KOPT-K1 (cell line): ENCODE results near the gene SNCAIP.

Experiments
- H3K27ac ChIP-seq: fragments of 200-600 bp; sonication (generic); 2 replicates; pipeline ENCODE4 v1.5.1; 2016; ENCODE audit warnings: antibody characterized with exemption, mild to moderate bottlenecking, low read depth, low read length; ENCODE audit not compliant: poor library complexity, severe bottlenecking
- H3K36me3 ChIP-seq: fragments of 200-600 bp; sonication (generic); 2 replicates; pipeline ENCODE4 v1.5.1; 2017; ENCODE audit warnings: antibody characterized with exemption, mild to moderate bottlenecking, low read length, moderate library complexity; ENCODE audit not compliant: insufficient read depth
- H3K9me3 ChIP-seq: fragments of 200-600 bp; sonication (generic); 2 replicates; pipeline ENCODE4 v1.5.1; 2017; ENCODE audit warnings: antibody characterized with exemption, low read length, mild to moderate bottlenecking; ENCODE audit not compliant: insufficient read depth, poor library complexity, severe bottlenecking

Gene SNCAIP

DNA sequence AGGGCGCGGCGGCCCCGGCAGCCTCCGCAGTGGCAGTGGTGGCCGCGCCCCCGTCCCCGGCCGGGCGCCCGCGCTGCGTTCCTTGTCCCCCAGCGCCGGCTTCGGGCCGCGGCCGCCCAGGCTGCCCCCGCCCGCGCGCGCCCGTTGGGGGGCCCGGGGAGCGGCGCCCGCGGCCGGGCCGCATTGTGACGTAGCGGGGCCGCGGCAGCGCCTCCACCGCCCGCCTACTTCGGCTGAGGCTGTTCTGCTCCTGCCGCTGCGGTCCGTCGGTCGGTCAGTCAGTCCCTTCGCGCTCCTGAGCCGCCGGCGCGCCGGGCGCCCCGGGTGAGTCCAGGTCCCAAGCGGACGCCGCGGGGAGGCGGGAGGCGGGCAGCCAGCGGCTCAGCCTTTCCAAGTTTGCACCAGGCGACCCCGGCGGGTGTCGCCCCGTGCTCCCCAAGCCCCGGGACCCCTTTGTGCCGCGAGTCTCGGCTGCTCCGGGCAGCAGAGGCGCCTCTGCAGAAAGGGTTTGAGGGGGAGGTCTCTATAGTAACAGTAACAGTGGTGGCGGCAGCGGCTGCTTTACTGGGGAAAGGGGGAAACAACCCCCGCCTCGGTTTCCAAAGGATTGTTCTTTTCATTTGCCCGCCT is at the start of gene SNCAIP:
Gene SNCAIP (plus strand): TSS at position 277 of the 630 bp plus-strand sequence. CDS start 78,898 bp downstream, outside the sequence.
- Histone ChIP-seq H3K36me3 (no peaks in the 10 kb centered on the region), H3K9me3 (peaks cover 5% of the 10 kb centered on the region), H3K27ac (no peak within 1 kb of the TSS)

DNA sequence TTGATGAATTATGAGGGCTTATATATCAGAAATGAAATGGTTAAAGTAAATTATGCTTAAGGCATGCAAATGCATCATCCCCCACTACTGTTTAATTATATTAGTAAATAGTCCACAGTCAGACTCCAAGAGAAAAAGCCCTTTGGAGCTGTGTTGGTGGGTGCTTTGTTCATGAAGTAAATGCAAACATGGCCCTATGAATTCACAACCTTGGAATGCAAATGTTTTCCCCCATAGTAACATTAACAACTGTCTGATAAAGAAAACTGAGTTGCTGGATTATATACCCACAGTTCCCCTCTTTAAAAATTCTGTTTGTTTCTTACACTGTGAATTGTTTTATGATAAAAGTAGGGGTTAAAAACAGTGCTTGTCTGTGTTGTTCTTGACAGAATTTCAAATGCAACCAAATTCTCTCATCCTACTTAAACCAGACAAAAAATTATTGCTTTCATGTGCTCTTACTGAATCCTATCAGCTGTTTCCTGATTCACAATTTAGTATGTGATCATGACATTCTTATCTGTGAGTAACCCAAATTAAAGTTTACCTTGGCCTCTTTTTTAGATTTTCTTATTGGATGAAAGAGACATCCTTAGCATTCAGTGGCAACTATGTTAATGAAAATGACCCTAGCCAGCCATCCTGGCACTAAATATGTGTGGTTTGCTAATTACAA is 48.5 kb upstream of the SNCAIP start:
- no peak overlapping the region for H3K27ac ChIP-seq
- H3K9me3 ChIP-seq, result no peaks in the 10 kb centered on the region
- H3K36me3 ChIP-seq, result no peaks in the 10 kb centered on the region

DNA sequence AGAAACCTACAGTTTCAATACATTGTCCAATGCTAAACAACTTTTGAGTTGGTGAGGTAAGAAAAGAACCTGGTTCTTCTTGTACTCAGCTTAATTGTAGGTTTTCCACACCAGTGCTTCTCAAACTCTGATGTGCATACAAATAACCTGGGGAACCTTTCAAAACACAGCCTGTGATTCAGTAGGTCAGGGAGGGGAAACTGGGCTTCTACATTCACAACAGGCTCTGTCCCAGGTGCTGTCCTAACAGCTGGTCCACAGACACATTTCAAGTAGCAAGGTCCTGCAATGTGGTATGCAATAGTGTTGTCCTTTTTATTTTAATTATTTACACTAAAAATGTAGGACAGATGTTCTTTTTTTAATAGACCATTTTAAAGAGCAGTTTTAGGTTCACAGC is 47.4 kb upstream of the SNCAIP start:
- Histone ChIP-seq H3K9me3 (no peaks in the 10 kb centered on the region), H3K36me3 (no peaks in the 10 kb centered on the region)

DNA sequence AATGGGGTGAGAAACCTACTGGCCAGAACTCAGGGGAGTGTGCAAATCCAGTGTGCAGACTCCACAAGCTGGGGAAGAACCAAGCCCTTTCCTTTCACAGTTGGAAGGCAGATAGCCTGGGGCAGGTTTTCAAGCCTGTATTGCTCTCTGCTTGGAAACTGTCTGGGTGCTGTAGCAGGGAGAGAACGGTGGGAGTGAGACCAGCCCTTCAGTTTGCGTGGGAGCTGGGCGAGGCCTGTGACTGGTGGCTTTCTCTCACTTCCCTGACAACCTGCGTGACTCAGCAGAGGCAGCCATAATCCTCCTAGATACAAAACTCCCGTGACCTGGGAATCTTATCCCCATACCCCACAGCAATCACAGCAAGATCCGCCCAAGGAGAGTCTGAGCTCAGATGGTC is 44.9 kb upstream of the SNCAIP start:
- Histone ChIP-seq H3K27ac (no peak overlapping the region), H3K36me3 (no peaks in the 10 kb centered on the region), H3K9me3 (no peaks in the 10 kb centered on the region)

More for the DNA sequence above, 47.4 kb upstream of the SNCAIP start:
- no peak overlapping the region for H3K27ac ChIP-seq

DNA sequence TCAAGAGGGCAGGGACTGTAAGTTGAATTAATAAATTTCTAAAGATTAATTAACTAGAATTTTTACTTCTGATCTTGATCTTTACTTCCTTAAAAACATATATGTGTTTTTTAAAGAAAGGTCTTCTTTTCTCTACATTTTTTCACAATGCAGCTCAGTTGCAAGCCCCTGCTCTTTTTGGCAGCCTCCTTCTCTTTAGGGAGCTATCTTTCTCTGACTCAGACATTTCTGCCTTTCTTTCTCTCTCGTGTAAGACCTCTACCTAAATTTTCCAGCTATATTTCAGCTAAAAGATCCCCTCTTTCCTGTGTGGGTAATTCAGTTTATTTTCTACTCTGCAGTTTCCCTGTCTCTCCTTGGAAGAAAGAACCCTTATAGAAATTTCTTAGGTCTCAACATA is 38.3 kb upstream of the SNCAIP start:
- H3K9me3 ChIP-seq, result no peaks in the 10 kb centered on the region
- no peaks in the 10 kb centered on the region for H3K36me3 ChIP-seq

DNA sequence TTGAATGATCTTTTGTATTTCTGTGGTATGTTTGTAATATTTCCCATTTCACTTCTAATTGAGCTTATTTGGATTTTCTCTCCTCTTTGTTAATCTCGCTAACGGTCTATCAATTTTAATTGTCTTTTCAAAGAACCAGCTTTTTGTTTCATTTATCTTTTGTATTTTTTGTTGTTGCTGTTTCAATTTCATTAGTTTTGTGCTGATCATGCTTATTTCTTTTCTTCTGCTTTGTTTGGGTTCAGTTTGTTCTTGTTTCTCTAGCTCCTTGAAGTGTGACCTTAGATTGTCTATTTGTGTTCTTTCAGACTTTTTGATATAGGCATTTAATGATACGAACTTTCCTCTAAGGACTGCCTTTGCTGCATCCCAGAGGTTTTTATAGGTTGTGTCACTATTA is 28.4 kb upstream of the SNCAIP start:
- Histone ChIP-seq H3K9me3 (no peaks in the 10 kb centered on the region), H3K36me3 (no peaks in the 10 kb centered on the region), H3K27ac (no peak overlapping the region)

More for the DNA sequence above, 38.3 kb upstream of the SNCAIP start:
- no peak overlapping the region for H3K27ac ChIP-seq

DNA sequence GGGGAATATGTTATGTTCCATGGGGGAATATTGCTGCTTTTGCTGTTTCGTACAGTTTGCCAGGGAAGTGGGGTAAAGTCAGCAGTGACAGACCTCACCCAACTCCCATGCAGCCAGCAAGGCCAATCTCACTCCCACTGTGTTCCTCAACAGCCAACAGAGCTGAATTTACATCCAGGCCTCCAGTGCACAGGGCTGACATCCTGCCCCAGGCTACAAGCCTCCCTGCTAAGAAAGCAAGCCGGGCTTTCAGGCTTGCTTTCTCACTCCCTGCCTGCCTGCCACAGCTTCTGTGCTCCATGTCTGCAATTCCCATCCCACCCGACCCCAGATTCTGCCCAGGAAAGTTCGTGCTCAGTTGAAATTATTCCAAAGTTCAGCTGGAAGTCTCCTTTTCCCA is 25.5 kb upstream of the SNCAIP start:
- Histone ChIP-seq H3K9me3 (no peaks in the 10 kb centered on the region), H3K36me3 (no peaks in the 10 kb centered on the region), H3K27ac (no peak overlapping the region)

GRCh38 chr5:122287101-122287500 is 24.9 kb upstream of the SNCAIP start:
- no peaks in the 10 kb centered on the region for H3K36me3 ChIP-seq
- no peaks in the 10 kb centered on the region for H3K9me3 ChIP-seq
- H3K27ac ChIP-seq, result no peak overlapping the region

DNA sequence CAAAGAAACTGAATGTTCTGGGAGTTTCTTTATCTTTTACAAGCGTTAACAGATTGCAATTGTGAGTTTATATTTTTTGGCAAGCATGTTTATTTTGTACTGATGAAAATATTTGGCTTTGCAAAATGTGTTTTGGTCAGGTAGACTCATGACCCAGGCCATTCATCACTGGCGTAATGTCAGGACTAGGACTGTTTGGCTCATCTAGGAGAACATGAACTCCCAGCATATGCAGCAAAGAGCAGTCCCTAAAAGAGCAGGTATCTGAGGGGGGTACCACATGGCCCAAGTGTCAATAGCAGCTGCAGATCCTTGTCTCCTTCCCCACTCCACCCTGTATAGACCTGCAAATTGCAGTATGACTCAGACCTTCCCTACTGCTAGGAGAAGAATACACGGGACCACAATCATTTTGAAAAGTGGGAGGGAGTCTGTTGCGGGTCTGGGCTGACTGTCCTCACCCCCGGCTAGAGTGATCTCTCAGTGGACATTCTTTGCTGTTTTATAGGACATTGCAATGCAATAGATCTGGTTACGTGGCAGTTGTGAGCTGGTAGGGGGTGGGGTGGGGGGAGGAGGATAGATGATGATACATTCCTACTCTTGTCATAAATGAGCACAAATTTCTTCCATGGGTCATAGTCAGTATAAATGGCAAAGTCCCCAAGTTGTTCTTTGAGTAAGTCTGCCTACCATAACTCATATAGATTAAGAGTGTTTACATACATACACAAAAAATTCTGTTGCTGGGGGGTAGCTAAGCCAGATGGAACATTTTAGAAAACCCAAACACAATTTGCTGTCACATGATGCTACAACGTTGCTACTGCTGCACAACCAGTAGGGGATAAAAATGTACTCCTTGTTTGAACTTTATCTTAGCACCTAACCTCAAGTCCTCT is 20.8 kb upstream of the SNCAIP start:
- Histone ChIP-seq H3K27ac (no peak overlapping the region), H3K9me3 (no peaks in the 10 kb centered on the region)

DNA sequence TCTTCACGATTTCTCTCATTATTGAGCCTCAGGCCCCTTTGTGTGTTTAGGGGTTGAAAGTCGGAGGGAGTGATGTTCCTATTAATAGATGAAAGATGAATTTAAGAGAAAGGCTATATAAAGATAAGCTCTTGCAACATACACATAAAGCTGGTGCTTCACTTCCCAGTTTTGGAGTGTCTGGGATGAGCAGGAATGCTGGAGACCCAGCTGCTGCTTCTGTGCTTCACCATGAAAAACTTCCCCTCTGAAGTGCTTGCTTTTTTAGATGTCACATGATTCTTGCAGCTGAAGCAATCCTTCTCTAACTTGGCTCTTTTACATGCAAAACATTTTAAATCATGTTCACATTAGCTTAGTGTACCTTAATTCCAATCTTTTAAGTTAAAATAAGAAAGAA is 19.7 kb upstream of the SNCAIP start:
- Histone ChIP-seq H3K9me3 (no peaks in the 10 kb centered on the region), H3K36me3 (no peaks in the 10 kb centered on the region), H3K27ac (no peak overlapping the region)

More for the DNA sequence above, 20.8 kb upstream of the SNCAIP start:
- no peaks in the 10 kb centered on the region for H3K36me3 ChIP-seq

GRCh38 chr5:122295138-122295537 is 16.9 kb upstream of the SNCAIP start:
- H3K36me3 ChIP-seq, result no peaks in the 10 kb centered on the region
- no peak overlapping the region for H3K27ac ChIP-seq
- no peaks in the 10 kb centered on the region for H3K9me3 ChIP-seq

DNA sequence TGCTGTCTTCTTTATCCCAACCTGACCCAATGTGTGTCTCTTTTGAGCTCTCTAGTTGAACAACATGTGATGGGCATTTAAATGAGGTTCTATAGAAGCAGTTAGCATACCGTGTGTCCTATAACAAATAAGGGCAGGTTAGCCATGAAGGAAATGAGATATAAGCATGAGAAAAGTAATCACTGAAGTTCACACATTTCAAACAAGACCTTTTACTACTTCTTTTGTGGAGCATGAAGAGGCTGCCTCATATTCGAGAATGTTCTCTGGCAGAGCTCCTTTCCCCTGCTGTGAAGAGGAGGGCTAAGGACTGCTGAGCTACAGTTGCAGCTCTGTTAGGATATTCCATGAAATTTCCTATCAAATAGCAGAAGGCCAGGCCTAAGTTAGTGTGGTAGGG is 15.2 kb upstream of the SNCAIP start:
- H3K36me3 ChIP-seq, result no peaks in the 10 kb centered on the region
- H3K27ac ChIP-seq, result no peak overlapping the region
- no peaks in the 10 kb centered on the region for H3K9me3 ChIP-seq

DNA sequence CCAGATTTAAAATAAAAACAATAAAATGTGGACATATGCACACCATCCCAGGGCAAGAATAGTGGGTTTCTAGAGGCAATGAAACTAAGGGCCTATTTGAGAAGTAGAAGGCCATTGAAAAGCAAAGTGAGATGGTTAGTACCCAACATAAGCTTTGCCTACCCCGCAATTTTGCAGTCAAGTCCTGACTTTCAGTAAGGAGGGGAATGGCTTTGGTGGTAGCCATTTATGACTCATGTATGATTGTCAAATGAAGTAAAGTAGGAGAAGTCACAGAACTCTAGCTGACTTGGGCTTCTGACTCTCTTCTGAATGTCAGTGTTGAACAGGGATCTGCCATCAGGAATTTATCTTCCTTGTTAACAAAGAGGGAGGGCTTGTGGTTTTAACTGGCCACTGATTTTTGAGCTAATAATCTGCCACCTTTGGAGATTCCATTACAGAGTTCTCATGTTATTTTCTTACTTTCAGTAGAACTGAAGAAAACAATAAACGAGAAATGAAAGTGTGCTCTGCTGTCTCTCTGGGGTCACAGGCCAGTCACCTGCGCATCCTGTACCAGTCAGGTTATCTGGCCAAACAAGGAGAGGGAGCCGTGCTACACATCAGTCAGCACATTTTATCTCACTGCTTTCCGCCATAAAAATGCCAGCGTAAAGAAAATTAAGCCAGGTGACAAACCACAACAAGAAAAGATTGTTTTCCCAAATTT is 14.3 kb upstream of the SNCAIP start:
- Histone ChIP-seq H3K27ac (no peak overlapping the region), H3K36me3 (no peaks in the 10 kb centered on the region), H3K9me3 (no peaks in the 10 kb centered on the region)

DNA sequence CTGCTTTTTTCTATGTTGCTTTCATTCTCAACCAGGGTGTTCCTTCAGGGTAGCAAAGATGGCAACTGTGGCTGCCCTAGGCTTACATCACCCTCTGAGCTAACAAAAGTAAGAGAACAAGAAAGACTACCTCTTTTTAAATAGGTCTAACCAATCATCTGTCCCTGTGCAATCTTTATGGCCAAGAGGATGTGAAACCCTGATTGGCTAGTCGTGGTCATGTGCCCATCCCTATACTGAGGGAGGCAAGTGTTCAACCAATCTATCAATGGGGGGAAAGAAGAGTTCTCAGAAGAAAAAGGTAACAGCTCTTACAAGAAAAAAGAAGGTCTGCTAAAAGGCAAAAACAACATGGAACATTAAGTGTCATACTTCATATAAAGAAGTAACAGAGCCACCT is 11.7 kb upstream of the SNCAIP start:
- Histone ChIP-seq H3K36me3 (no peaks in the 10 kb centered on the region), H3K27ac (no peak overlapping the region), H3K9me3 (no peaks in the 10 kb centered on the region)

GRCh38 chr5:122301016-122301415 is 11.0 kb upstream of the SNCAIP start:
- no peaks in the 10 kb centered on the region for H3K36me3 ChIP-seq
- no peaks in the 10 kb centered on the region for H3K9me3 ChIP-seq
- H3K27ac ChIP-seq, result no peak overlapping the region
